NCI-H345 treated with DMSO at 0.1 percent for 48 hours (cell line): ENCODE measurements around the gene OR7A10.
"Not testable (repeated sequence)": the region's sequence is repeated elsewhere in the genome, so short reads cannot be mapped to it uniquely, and the experiment has no call there.

Experiments used
- DNase-seq: peaks from one replicate; lab custom pipeline; 2025; ENCODE audit not compliant: unreplicated experiment; lab: John Stamatoyannopoulos, UW

The OR7A10 gene

DNA sequence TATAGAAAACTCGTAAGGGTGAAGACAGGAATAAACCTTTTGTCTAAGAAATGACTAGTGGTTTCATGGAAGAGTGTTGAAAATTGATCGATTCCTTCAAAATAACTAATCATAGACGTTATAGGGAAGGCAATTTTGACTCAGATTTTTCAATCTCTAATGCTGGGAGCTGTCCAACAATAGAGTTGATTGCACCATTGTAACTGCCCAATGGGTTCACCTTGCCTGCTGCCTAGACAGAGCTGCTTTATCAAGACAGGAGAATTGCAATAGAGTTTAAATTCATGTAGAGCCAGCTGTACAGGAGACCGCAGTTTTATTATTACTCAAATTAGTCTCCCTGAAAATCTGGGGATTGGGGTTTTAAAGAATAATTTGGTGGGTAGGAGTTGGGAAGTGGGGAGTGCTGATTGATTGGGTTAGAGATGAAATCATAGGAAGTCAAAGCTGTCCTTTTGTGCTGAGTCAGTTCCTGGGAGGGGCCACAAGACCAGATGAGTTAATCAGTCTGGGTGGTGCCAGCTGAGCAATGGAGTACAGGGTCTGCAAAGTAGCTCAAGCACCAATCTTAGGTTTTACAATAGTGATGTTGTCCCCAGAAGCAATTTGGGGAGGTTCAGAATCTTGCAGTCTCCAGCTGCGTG, 53.5 kb downstream of the OR7A10 start:
- no peak for DNase-seq

- not testable (repeated sequence) for DNase-seq
Measured at GRCh38 chr19:14792250-14792649, 56.5 kb downstream of the OR7A10 start.
